GM12874 (cell line): Measurements from ENCODE around the gene TBP.
A peak's percentile ranks its signal among the peaks of the same experiment; 100 is the strongest.

Experiments
- CTCF ChIP-seq: IDR thresholded peaks from 2 replicates; pipeline ENCODE4 v1.5.1; 2011; ENCODE audit warnings: low read depth, mild to moderate bottlenecking, control low read depth, low read length, moderate library complexity; ENCODE audit not compliant: insufficient read depth

TBP gene

GRCh38 chr6:170516783-170517616, 37.2 kb upstream of the TBP start:
- TF ChIP-seq CTCF: peak; percentile 72

- TF ChIP-seq CTCF: peak; percentile 55; the same call in 1 of the 2 replicates
Observed at GRCh38 chr6:170522565-170523183, 31.5 kb upstream of the TBP start.

GRCh38 chr6:170523256-170524171, 30.7 kb upstream of the TBP start:
- no peak for TF ChIP-seq CTCF

- no peak for TF ChIP-seq CTCF
Observed at GRCh38 chr6:170524172-170524502, 30.0 kb upstream of the TBP start.

- TF ChIP-seq CTCF: no peak
Observed at GRCh38 chr6:170525795-170526194, 28.4 kb upstream of the TBP start.

GRCh38 chr6:170529839-170530469, 24.2 kb upstream of the TBP start:
- TF ChIP-seq CTCF: peak; percentile 86

- no peak for TF ChIP-seq CTCF
Observed at GRCh38 chr6:170532867-170533488, 21.2 kb upstream of the TBP start.
